Gastroesophageal sphincter (tissue), 3 donors: ENCODE measurements around the gene SRSF5.

Source experiments
- POLR2A ChIP-seq, 2 donors: fragments of 450-650 bp; IDR thresholded peaks; one replicate each; pipeline ENCODE4 v1.6.1; 2017; ENCODE audit warnings: antibody characterized with exemption in 2 of 2, mild to moderate bottlenecking in 2 of 2, moderate library complexity in 1 of 2
- POLR2AphosphoS5 ChIP-seq: sonication (generic); formaldehyde crosslinking; IDR thresholded peaks from one replicate; pipeline ENCODE4 v1.6.1; 2017; ENCODE audit warnings: antibody characterized with exemption
- TF ChIP-seq, protein P1 (sequence below), 4 experiments: fragments of 200-600 bp in 2 of 4; fragments of 450-650 bp in 2 of 4; sonication (generic) in 1 of 4; IDR thresholded peaks; one replicate each; pipeline ENCODE4 v1.5.1; 2017 to 2019; ENCODE audit warnings: antibody characterized with exemption in 4 of 4, mild to moderate bottlenecking in 2 of 4, moderate library complexity in 2 of 4

- no peak for TF ChIP-seq POLR2A (IDR thresholded peaks at IDR 0.05)
- TF ChIP-seq, protein P1, sequence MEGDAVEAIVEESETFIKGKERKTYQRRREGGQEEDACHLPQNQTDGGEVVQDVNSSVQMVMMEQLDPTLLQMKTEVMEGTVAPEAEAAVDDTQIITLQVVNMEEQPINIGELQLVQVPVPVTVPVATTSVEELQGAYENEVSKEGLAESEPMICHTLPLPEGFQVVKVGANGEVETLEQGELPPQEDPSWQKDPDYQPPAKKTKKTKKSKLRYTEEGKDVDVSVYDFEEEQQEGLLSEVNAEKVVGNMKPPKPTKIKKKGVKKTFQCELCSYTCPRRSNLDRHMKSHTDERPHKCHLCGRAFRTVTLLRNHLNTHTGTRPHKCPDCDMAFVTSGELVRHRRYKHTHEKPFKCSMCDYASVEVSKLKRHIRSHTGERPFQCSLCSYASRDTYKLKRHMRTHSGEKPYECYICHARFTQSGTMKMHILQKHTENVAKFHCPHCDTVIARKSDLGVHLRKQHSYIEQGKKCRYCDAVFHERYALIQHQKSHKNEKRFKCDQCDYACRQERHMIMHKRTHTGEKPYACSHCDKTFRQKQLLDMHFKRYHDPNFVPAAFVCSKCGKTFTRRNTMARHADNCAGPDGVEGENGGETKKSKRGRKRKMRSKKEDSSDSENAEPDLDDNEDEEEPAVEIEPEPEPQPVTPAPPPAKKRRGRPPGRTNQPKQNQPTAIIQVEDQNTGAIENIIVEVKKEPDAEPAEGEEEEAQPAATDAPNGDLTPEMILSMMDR (IDR thresholded peaks at IDR 0.05): no peak
- TF ChIP-seq POLR2AphosphoS5: no peak
Observed at GRCh38 chr14:69792887-69793421, 26.0 kb downstream of the SRSF5 start.
